ENCODE results near the gene TNNI3.

TNNI3 gene

DNA sequence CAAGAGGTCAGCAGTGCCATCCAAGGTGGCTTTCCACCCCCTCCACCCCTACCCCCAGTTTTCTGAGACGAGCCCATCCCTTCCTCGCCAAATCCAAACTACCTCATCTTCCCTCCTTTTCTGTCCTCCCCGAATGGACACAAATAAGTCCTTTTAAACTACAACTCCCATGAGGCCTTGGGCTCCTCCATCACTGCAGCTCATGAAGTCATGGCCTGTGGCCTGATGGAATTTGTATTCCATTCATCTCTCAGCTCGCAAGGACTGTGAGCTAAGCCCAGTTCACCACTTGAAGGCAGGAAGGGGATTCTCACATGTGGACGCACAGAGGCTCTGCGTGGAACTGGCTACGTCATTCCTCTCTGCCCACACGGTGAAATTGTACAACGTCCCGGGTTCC is 39.3 kb upstream of the TNNI3 start:
- no peak for DNase-seq (ENCODE audit: low read depth)
- TF ChIP-seq, protein P1, sequence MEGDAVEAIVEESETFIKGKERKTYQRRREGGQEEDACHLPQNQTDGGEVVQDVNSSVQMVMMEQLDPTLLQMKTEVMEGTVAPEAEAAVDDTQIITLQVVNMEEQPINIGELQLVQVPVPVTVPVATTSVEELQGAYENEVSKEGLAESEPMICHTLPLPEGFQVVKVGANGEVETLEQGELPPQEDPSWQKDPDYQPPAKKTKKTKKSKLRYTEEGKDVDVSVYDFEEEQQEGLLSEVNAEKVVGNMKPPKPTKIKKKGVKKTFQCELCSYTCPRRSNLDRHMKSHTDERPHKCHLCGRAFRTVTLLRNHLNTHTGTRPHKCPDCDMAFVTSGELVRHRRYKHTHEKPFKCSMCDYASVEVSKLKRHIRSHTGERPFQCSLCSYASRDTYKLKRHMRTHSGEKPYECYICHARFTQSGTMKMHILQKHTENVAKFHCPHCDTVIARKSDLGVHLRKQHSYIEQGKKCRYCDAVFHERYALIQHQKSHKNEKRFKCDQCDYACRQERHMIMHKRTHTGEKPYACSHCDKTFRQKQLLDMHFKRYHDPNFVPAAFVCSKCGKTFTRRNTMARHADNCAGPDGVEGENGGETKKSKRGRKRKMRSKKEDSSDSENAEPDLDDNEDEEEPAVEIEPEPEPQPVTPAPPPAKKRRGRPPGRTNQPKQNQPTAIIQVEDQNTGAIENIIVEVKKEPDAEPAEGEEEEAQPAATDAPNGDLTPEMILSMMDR (IDR thresholded peaks at IDR 0.05; ENCODE audit: low read length, missing control alignments) = no peak
- H3K4me3 ChIP-seq (replicated peaks; ENCODE audit: low read depth, low read length) = no peak overlapping the region

DNA sequence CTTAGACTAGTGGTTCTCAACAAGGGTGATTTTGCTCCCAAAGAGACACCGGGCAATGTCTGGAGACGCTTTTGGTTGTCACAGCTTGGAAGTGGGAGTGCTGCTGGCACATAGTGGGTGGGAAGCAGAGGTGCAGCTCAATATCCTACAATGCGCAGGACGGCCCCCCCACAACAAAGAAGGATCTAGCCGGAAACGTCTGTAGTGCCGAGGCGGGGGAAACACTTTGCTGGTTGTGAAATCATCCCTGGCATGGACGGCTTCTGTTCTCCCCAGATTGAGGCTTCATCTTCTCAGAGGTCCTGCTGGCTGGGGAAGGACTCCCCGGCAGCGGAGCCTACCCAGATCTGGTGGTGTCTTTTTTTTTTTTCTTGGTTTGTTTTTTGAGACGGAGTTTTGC is 35.9 kb upstream of the TNNI3 start:
- TF ChIP-seq, protein P1 (IDR thresholded peaks at IDR 0.05; ENCODE audit: low read length, missing control alignments) = no peak
- no peak for DNase-seq (ENCODE audit: low read depth)
- H3K4me3 ChIP-seq (replicated peaks; ENCODE audit: low read depth, low read length) = no peak overlapping the region

DNA sequence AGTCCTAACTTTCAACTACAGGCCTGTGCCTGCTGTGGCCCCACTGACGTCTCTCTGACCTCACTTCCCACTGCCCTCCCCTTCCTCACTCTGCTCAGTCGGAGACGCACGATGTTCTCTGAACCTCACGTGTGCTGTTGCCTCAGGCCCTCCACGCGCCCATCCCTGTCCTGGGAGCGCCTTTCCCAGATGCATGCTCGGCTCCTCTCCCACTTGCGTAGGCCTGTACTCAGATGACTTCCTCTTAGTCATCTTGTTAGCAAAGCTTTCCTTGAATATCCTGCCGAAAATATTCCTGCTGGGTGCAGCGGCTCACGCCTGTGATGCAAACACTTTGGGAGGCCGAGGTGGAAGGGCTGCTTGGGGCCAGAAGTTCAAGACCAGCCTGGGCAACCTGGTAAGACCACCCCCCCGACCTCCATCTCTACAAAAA is 31.9 kb upstream of the TNNI3 start:
- H3K4me3 ChIP-seq (replicated peaks; ENCODE audit: low read depth, low read length) = no peak overlapping the region
- peak; percentile 99 for DNase-seq (ENCODE audit: low read depth)
- TF ChIP-seq, protein P1 (IDR thresholded peaks at IDR 0.05; ENCODE audit: low read length, missing control alignments) = no peak

DNA sequence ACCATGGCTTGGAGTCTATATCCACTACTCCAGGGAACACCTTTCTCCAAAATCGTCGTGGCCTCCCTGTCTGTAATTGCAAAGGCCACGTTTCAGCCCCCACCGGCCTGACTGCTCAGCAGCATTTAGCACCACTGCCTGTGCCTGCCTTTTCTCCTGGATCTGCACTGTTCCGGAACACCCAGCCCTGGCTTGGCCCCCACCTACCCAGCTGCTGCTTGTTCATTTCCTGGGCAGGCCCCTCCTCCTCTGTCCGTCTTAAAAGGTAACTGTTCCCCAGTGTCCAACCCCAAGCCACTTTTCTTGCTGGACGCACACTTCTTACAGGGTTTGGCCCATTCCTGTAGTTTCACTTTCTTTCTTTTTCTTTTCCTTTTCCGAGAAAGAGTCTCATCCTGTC is 31.1 kb upstream of the TNNI3 start:
- DNase-seq (ENCODE audit: low read depth) = peak; percentile 53
- H3K4me3 ChIP-seq (replicated peaks; ENCODE audit: low read depth, low read length) = no peak overlapping the region
- TF ChIP-seq, protein P1 (IDR thresholded peaks at IDR 0.05; ENCODE audit: low read length, missing control alignments) = no peak

DNA sequence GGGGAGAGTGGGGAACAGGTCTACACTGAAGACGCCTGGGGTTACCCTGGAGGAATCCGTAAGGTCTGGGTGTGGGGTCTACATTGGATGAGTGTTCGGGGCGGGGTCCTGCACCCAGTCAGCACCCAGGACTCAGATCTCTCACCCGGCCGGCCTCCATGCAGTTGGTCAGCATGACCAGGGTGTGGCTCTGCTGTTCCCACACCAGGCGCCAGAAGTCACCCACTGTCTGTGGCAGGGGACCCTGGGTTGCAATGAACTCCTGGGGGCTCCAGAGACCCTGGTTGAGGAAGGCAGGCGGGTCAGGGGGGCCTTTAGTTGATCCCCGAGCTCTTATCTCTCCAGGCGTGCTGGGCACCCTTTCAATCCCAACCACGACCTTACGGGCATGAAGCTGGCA is 28.5 kb upstream of the TNNI3 start:
- DNase-seq (ENCODE audit: low read depth) = no peak
- TF ChIP-seq, protein P1 (IDR thresholded peaks at IDR 0.05; ENCODE audit: low read length, missing control alignments) = no peak
- no peak overlapping the region for H3K4me3 ChIP-seq (replicated peaks; ENCODE audit: low read depth, low read length)

DNA sequence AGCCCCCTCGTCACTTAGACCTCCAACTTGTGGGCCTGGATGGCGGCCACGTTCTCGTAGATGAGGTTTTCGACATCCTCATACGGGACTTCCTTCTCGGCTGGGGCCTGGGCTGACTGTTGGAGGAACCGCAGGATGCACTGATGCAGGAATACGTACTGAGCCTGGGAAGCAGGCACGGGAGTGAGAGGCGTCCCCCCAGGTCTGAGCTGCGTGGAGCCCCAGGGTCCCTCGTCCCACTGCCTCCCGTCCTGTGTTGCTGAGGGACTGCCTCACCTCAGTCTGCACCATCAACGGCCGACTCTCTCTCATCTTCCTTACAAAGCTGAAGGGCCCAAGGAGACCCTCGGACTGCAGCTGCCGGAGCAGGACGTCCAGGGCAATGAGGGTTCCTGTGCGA is 24.2 kb upstream of the TNNI3 start:
- TF ChIP-seq, protein P1 (IDR thresholded peaks at IDR 0.05; ENCODE audit: low read length, missing control alignments) = no peak
- DNase-seq (ENCODE audit: low read depth) = no peak
- no peak overlapping the region for H3K4me3 ChIP-seq (replicated peaks; ENCODE audit: low read depth, low read length)

DNA sequence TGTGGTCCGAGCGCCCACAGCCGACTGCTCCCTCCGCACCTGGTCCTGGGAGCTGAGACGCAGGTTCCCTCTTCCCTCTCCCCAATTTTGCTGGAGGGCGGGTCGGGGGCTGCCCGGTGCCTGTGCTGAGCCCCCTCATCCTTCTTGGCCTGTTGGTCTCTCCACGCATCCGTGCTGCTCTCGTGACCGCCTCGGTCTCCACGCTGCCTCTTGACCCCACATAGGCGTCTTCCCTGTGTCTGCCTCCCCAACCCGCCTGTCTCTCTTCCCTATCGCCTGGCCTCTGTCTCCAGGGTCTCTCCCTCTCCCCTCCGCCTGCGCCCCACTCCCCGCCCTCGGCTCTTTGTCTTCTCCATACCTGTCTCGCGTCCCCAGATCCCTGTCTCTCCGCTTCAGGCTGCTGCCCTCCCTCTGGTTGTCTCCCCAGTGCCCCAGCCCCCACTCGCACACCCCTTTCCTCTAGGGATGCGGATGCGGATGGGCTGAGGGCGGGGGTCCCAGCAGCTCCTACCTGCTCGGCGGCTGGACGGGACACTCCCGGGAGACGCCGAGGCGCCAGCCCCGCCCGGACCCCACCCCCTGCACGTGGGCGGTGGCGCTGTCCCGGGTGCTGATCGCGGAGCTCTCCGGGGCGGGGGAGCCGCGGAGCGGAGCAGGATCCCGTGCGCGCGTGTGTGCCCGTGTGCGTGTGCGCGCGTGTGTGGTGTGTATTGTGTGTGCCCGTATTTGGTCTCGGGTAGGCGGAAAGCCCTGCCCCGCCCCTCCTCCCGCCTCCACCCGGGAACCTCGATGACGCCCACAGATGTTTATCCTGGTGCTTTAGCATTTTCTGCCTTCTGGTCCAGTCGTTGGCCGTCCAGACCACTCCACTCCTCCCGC is 22.3 kb upstream of the TNNI3 start, which contains the start of gene SYT5:
Gene SYT5 (minus strand): TSS at position 684 of the 879 bp plus-strand sequence. CDS start 1,248 bp downstream, outside the sequence.
- no peak for DNase-seq (ENCODE audit: low read depth)
- peak within 1 kb of the TSS; percentile 44 for H3K4me3 ChIP-seq (replicated peaks; ENCODE audit: low read depth, low read length)
- TF ChIP-seq, protein P1 (IDR thresholded peaks at IDR 0.05; ENCODE audit: low read length, missing control alignments) = no peak

Data from fibroblast of pulmonary artery (primary cell).